Mesendoderm (in vitro differentiated cells): ENCODE results near the gene MND1.
A peak's percentile ranks its signal among the peaks of the same experiment; 100 is the strongest.

ENCODE experiments used
- DNase-seq: peaks from one replicate; pipeline ENCODE4 v3.0.0; 2013
- H2AK5ac ChIP-seq: 2 replicates; pipeline ENCODE4 v1.6.1; 2013; ENCODE audit warnings: low read length, inconsistent platforms
- H2BK120ac ChIP-seq: 2 replicates; pipeline ENCODE4 v1.6.1; 2013; ENCODE audit warnings: low read depth, mild to moderate bottlenecking, low read length, moderate library complexity, mixed read lengths
- H2BK15ac ChIP-seq: replicated peaks from 2 replicates; pipeline ENCODE4 v1.6.1; 2013; ENCODE audit warnings: low read depth, mild to moderate bottlenecking, moderate library complexity
- H2BK5ac ChIP-seq: 2 replicates; pipeline ENCODE4 v1.6.1; 2013; ENCODE audit warnings: low read length, inconsistent platforms
- H3K18ac ChIP-seq: 2 replicates; pipeline ENCODE4 v1.6.1; 2013; ENCODE audit warnings: mild to moderate bottlenecking, low read length, mixed read lengths
- H3K23ac ChIP-seq: one replicate; pipeline ENCODE4 v1.6.1; 2013; ENCODE audit warnings: low read length
- H3K27ac ChIP-seq: 2 replicates; pipeline ENCODE4 v1.5.1; 2013; ENCODE audit warnings: low read depth, mild to moderate bottlenecking, inconsistent platforms, low read length, moderate library complexity
- H3K27me3 ChIP-seq: 2 replicates; pipeline ENCODE4 v1.6.1; 2013; ENCODE audit warnings: low read length, control low read depth, mild to moderate bottlenecking, inconsistent platforms; ENCODE audit not compliant: insufficient read depth, poor library complexity
- H3K36me3 ChIP-seq: 2 replicates; pipeline ENCODE4 v1.6.1; 2013; ENCODE audit warnings: low read length, inconsistent platforms; ENCODE audit not compliant: control insufficient read depth, insufficient read depth
- H3K4ac ChIP-seq: one replicate; pipeline ENCODE4 v1.6.1; 2013; ENCODE audit warnings: low read depth, mild to moderate bottlenecking, low read length, moderate library complexity
- H3K4me1 ChIP-seq: 2 replicates; pipeline ENCODE4 v1.6.1; 2013; ENCODE audit warnings: low read depth, low read length, inconsistent platforms; ENCODE audit not compliant: control insufficient read depth
- H3K4me2 ChIP-seq: 2 replicates; pipeline ENCODE4 v1.6.1; 2013; ENCODE audit warnings: low read length
- H3K4me3 ChIP-seq: 2 replicates; pipeline ENCODE4 v1.5.1; 2013; ENCODE audit warnings: mild to moderate bottlenecking, low read length
- H3K56ac ChIP-seq: one replicate; pipeline ENCODE4 v1.6.1; 2013; ENCODE audit warnings: low read length
- H3K79me1 ChIP-seq: 2 replicates; pipeline ENCODE4 v1.6.1; 2013; ENCODE audit warnings: low read length, inconsistent platforms
- H3K79me2 ChIP-seq: 2 replicates; pipeline ENCODE4 v1.6.1; 2013; ENCODE audit warnings: mild to moderate bottlenecking, low read length; ENCODE audit not compliant: control insufficient read depth, insufficient read depth
- H3K9ac ChIP-seq: 2 replicates; pipeline ENCODE4 v1.6.1; 2013; ENCODE audit warnings: low read length, inconsistent platforms
- H4K5ac ChIP-seq: one replicate; pipeline ENCODE4 v1.6.1; 2013; ENCODE audit warnings: low read length
- H4K8ac ChIP-seq: one replicate; pipeline ENCODE4 v1.6.1; 2013; ENCODE audit warnings: low read depth, mild to moderate bottlenecking, control low read depth, low read length, moderate library complexity
- WGBS: extraction: QIAGEN DNeasy Blood & Tissue Kit; methylation state at CpG from one replicate; pipeline ENCODE4 v1.1.7; 2013; ENCODE audit warnings: low lambda C conversion rate, missing lambda C conversion rate; ENCODE audit not compliant: insufficient coverage; ENCODE audit errors: extremely low coverage; 5-methylcytosine and 5-hydroxymethylcytosine counted together

Gene MND1

GRCh38 chr4:153348006-153348405, 3.5 kb downstream of the MND1 start:
- no peaks in the 10 kb centered on the region for H3K36me3 ChIP-seq
- no peak overlapping the region for H4K8ac ChIP-seq
- no peaks in the 10 kb centered on the region for H3K27me3 ChIP-seq
- peaks cover 13% of the 10 kb centered on the region for H3K4me1 ChIP-seq
- H3K9ac ChIP-seq, result no peak overlapping the region
- H3K4me3 ChIP-seq, result no peak overlapping the region
- no peak overlapping the region for H2BK5ac ChIP-seq
- peak overlapping the region; percentile 7 for H3K4me2 ChIP-seq
- H3K18ac ChIP-seq, result no peak overlapping the region
- no peak overlapping the region for H3K23ac ChIP-seq
- H3K79me1 ChIP-seq, result peaks cover 12% of the 10 kb centered on the region
- H2AK5ac ChIP-seq, result no peak overlapping the region
- DNase-seq, result peak; percentile 55
- H3K79me2 ChIP-seq, result peaks cover 20% of the 10 kb centered on the region
- no peak overlapping the region for H3K56ac ChIP-seq
- no peak overlapping the region for H4K5ac ChIP-seq
- H2BK120ac ChIP-seq, result no peak overlapping the region
- H3K27ac ChIP-seq, result no peak overlapping the region
- H2BK15ac ChIP-seq, result no peak overlapping the region
- WGBS, result no CpG with 5 or more reads among the region's 4 CpGs
- no peak overlapping the region for H3K4ac ChIP-seq

- Histone ChIP-seq H2AK5ac (no peak overlapping the region), H2BK120ac (no peak overlapping the region), H3K18ac (no peak overlapping the region), H3K27me3 (no peaks in the 10 kb centered on the region), H4K8ac (no peak overlapping the region), H2BK5ac (no peak overlapping the region), H3K23ac (no peak overlapping the region), H3K79me2 (peaks cover 20% of the 10 kb centered on the region), H2BK15ac (no peak overlapping the region), H3K36me3 (no peaks in the 10 kb centered on the region), H3K56ac (no peak overlapping the region), H3K4ac (no peak overlapping the region), H3K4me2 (no peak overlapping the region), H3K9ac (no peak overlapping the region), H3K4me1 (peaks cover 13% of the 10 kb centered on the region), H3K4me3 (no peak overlapping the region), H4K5ac (no peak overlapping the region), H3K27ac (no peak overlapping the region), H3K79me1 (peaks cover 12% of the 10 kb centered on the region)
- no CpG with 5 or more reads among the region's 1 CpG for WGBS
- no peak for DNase-seq
Observed at GRCh38 chr4:153349206-153349805, 4.8 kb downstream of the MND1 start.

- H3K79me2 ChIP-seq, result no peaks in the 10 kb centered on the region
- H3K79me1 ChIP-seq, result no peaks in the 10 kb centered on the region
- DNase-seq, result peak; percentile 28
- H3K27me3 ChIP-seq, result no peaks in the 10 kb centered on the region
- H3K9ac ChIP-seq, result no peak overlapping the region
- H2BK15ac ChIP-seq, result no peak overlapping the region
- no peaks in the 10 kb centered on the region for H3K4me1 ChIP-seq
- no peak overlapping the region for H3K18ac ChIP-seq
- H3K4me2 ChIP-seq, result no peak overlapping the region
- H3K36me3 ChIP-seq, result peaks cover 1% of the 10 kb centered on the region
- no peak overlapping the region for H3K23ac ChIP-seq
- H3K27ac ChIP-seq, result no peak overlapping the region
- H4K5ac ChIP-seq, result no peak overlapping the region
- H3K4me3 ChIP-seq, result no peak overlapping the region
- H3K4ac ChIP-seq, result no peak overlapping the region
- H3K56ac ChIP-seq, result no peak overlapping the region
- no CpG with 5 or more reads among the region's 3 CpGs for WGBS
- H4K8ac ChIP-seq, result no peak overlapping the region
- H2AK5ac ChIP-seq, result no peak overlapping the region
- H2BK120ac ChIP-seq, result no peak overlapping the region
- no peak overlapping the region for H2BK5ac ChIP-seq
Observed at GRCh38 chr4:153362184-153362583, 17.7 kb downstream of the MND1 start.

DNA sequence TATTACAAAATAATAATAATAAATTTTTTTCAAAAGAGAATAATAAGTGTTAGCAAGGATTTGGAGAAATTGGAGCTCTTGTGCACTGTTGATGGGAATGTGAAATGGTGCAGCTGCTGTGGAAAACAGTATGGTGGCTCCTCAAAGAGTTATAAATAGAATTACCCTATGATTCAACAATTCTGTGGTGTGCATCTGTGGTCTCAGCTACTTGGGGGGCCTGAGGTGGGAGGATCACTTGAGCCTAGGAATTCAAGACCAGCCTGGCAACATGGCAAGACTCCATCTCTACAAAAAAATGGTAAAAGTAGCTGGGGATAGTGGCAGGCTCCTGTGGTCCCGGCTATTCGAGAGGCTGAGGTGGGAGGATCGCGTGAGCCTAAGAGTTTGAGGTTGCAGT, 19.6 kb downstream of the MND1 start:
- H3K9ac ChIP-seq, result no peak overlapping the region
- H2AK5ac ChIP-seq, result no peak overlapping the region
- H4K8ac ChIP-seq, result no peak overlapping the region
- H3K56ac ChIP-seq, result no peak overlapping the region
- H2BK15ac ChIP-seq, result no peak overlapping the region
- H3K27ac ChIP-seq, result no peak overlapping the region
- no peak for DNase-seq
- no peaks in the 10 kb centered on the region for H3K4me1 ChIP-seq
- H3K36me3 ChIP-seq, result peaks cover 1% of the 10 kb centered on the region
- H2BK120ac ChIP-seq, result no peak overlapping the region
- no peaks in the 10 kb centered on the region for H3K27me3 ChIP-seq
- no peak overlapping the region for H3K4me2 ChIP-seq
- no CpG with 5 or more reads among the region's 4 CpGs for WGBS
- no peak overlapping the region for H3K18ac ChIP-seq
- no peak overlapping the region for H3K4me3 ChIP-seq
- no peak overlapping the region for H3K4ac ChIP-seq
- no peaks in the 10 kb centered on the region for H3K79me2 ChIP-seq
- no peaks in the 10 kb centered on the region for H3K79me1 ChIP-seq
- H3K23ac ChIP-seq, result no peak overlapping the region
- H2BK5ac ChIP-seq, result no peak overlapping the region
- H4K5ac ChIP-seq, result no peak overlapping the region

- H3K9ac ChIP-seq, result no peak overlapping the region
- H3K27me3 ChIP-seq, result no peaks in the 10 kb centered on the region
- no peaks in the 10 kb centered on the region for H3K79me1 ChIP-seq
- H3K4ac ChIP-seq, result no peak overlapping the region
- no peaks in the 10 kb centered on the region for H3K79me2 ChIP-seq
- peaks cover 1% of the 10 kb centered on the region for H3K36me3 ChIP-seq
- no peak overlapping the region for H3K18ac ChIP-seq
- no peak overlapping the region for H4K8ac ChIP-seq
- WGBS, result no CpG with 5 or more reads among the region's 2 CpGs
- no peak overlapping the region for H3K4me2 ChIP-seq
- no peak overlapping the region for H3K4me3 ChIP-seq
- no peak overlapping the region for H3K56ac ChIP-seq
- no peak overlapping the region for H2BK5ac ChIP-seq
- H3K4me1 ChIP-seq, result no peaks in the 10 kb centered on the region
- no peak overlapping the region for H2BK120ac ChIP-seq
- DNase-seq, result no peak
- H3K23ac ChIP-seq, result no peak overlapping the region
- no peak overlapping the region for H3K27ac ChIP-seq
- H2AK5ac ChIP-seq, result no peak overlapping the region
- no peak overlapping the region for H4K5ac ChIP-seq
- no peak overlapping the region for H2BK15ac ChIP-seq
Observed at GRCh38 chr4:153365003-153365402, 20.5 kb downstream of the MND1 start.

GRCh38 chr4:153366486-153366885, 22.0 kb downstream of the MND1 start:
- Histone ChIP-seq H3K4me1 (no peaks in the 10 kb centered on the region), H3K27ac (no peak overlapping the region), H3K79me1 (no peaks in the 10 kb centered on the region), H3K79me2 (no peaks in the 10 kb centered on the region), H2BK15ac (no peak overlapping the region), H3K4me3 (no peak overlapping the region), H3K18ac (no peak overlapping the region), H3K9ac (no peak overlapping the region), H2AK5ac (no peak overlapping the region), H3K56ac (no peak overlapping the region), H3K4ac (no peak overlapping the region), H4K8ac (no peak overlapping the region), H2BK5ac (no peak overlapping the region), H3K4me2 (no peak overlapping the region), H3K23ac (no peak overlapping the region), H3K36me3 (peaks cover 1% of the 10 kb centered on the region), H4K5ac (no peak overlapping the region), H3K27me3 (no peaks in the 10 kb centered on the region), H2BK120ac (no peak overlapping the region)
- no CpG with 5 or more reads among the region's 1 CpG for WGBS
- no peak for DNase-seq
